HL-60 (cell line): ENCODE results near the gene ROBO1.

ENCODE experiments used
- CTCF ChIP-seq: IDR thresholded peaks from one replicate; pipeline ENCODE4 v1.5.1; 2011; ENCODE audit warnings: low read length, control low read depth, inconsistent platforms; ENCODE audit not compliant: insufficient read depth
- GABPA ChIP-seq: IDR thresholded peaks from 2 replicates; pipeline ENCODE4 v1.6.1; 2012; ENCODE audit warnings: low read depth
- REST ChIP-seq: IDR thresholded peaks from 2 replicates; pipeline ENCODE4 v1.6.1; 2012; ENCODE audit warnings: low read depth; ENCODE audit not compliant: insufficient replicate concordance

- no peak for TF ChIP-seq CTCF
- no peak for TF ChIP-seq GABPA
- TF ChIP-seq REST = no peak
Measured at GRCh38 chr3:79041621-79042020, 726.2 kb downstream of the ROBO1 start.
